ENCODE measurements around the gene RCAN1. TPM values are rescaled to one million over a fixed set of nuclear protein-coding genes. Genes with fewer than 3 reads are reported as not detected.

Gene RCAN1
- total RNA-seq, 1 donor from 2014 or later: 9.1 TPM

GRCh38 chr21:34592120-34592955 lies 22.6 kb downstream of the RCAN1 start:
- no peak overlapping the region for H3K27ac Mint-ChIP-seq (ENCODE audit: unreplicated experiment)
- H3K4me1 Mint-ChIP-seq (ENCODE audit: unreplicated experiment): peaks cover 21% of the 10 kb centered on the region
- no peak for DNase-seq (ENCODE audit: low spot score)
- H3K27me3 Mint-ChIP-seq (ENCODE audit: unreplicated experiment): no peaks in the 10 kb centered on the region
- no peak overlapping the region for H3K4me3 Mint-ChIP-seq (ENCODE audit: unreplicated experiment)
- H3K9me3 Mint-ChIP-seq (ENCODE audit: unreplicated experiment): no peaks in the 10 kb centered on the region
- no peak for TF ChIP-seq CTCF (IDR thresholded peaks at IDR 0.05; ENCODE audit: unreplicated experiment)
- H3K36me3 Mint-ChIP-seq (ENCODE audit: low read depth, unreplicated experiment): no peaks in the 10 kb centered on the region

- Mint-ChIP-seq H3K27me3 (ENCODE audit: unreplicated experiment) (no peaks in the 10 kb centered on the region), H3K4me3 (ENCODE audit: unreplicated experiment) (no peak overlapping the region), H3K9me3 (ENCODE audit: unreplicated experiment) (no peaks in the 10 kb centered on the region), H3K36me3 (ENCODE audit: low read depth, unreplicated experiment) (no peaks in the 10 kb centered on the region), H3K4me1 (ENCODE audit: unreplicated experiment) (peaks cover 21% of the 10 kb centered on the region), H3K27ac (ENCODE audit: unreplicated experiment) (no peak overlapping the region)
- DNase-seq (ENCODE audit: low spot score): no peak
- TF ChIP-seq CTCF (IDR thresholded peaks at IDR 0.05; ENCODE audit: unreplicated experiment): no peak
Measured at GRCh38 chr21:34590520-34590919, 24.4 kb downstream of the RCAN1 start.

GRCh38 chr21:34589511-34590282 lies 25.2 kb downstream of the RCAN1 start:
- no peaks in the 10 kb centered on the region for H3K9me3 Mint-ChIP-seq (ENCODE audit: unreplicated experiment)
- no peak for TF ChIP-seq CTCF (IDR thresholded peaks at IDR 0.05; ENCODE audit: unreplicated experiment)
- H3K27me3 Mint-ChIP-seq (ENCODE audit: unreplicated experiment): no peaks in the 10 kb centered on the region
- H3K4me3 Mint-ChIP-seq (ENCODE audit: unreplicated experiment): peak overlapping the region; percentile 11
- no peak for DNase-seq (ENCODE audit: low spot score)
- H3K4me1 Mint-ChIP-seq (ENCODE audit: unreplicated experiment): peaks cover 21% of the 10 kb centered on the region
- H3K27ac Mint-ChIP-seq (ENCODE audit: unreplicated experiment): no peak overlapping the region
- H3K36me3 Mint-ChIP-seq (ENCODE audit: low read depth, unreplicated experiment): no peaks in the 10 kb centered on the region

GRCh38 chr21:34583926-34584563 lies 30.9 kb downstream of the RCAN1 start:
- H3K27me3 Mint-ChIP-seq (ENCODE audit: unreplicated experiment): peaks cover 5% of the 10 kb centered on the region

More at GRCh38 chr21:34583926-34584563, 30.9 kb downstream of the RCAN1 start:
- Mint-ChIP-seq H3K4me1 (ENCODE audit: unreplicated experiment) (no peaks in the 10 kb centered on the region), H3K36me3 (ENCODE audit: low read depth, unreplicated experiment) (no peaks in the 10 kb centered on the region), H3K27ac (ENCODE audit: unreplicated experiment) (no peak overlapping the region), H3K4me3 (ENCODE audit: unreplicated experiment) (no peak overlapping the region), H3K9me3 (ENCODE audit: unreplicated experiment) (no peaks in the 10 kb centered on the region)
- DNase-seq (ENCODE audit: low spot score): no peak
- TF ChIP-seq CTCF (IDR thresholded peaks at IDR 0.05; ENCODE audit: unreplicated experiment): no peak
